CD14-positive monocyte (primary cell): ENCODE results near the gene SELENOO. TPM values are rescaled to one million over a fixed set of nuclear protein-coding genes. Genes with fewer than 3 reads are reported as not detected.

Experiments used
- DNase-seq, 3 donors: peaks; one replicate each; pipeline ENCODE4 v3.0.0-alpha.2; 2011 to 2022
- H2AFZ ChIP-seq: 2 replicates; pipeline ENCODE4 v1.6.0; 2012; ENCODE audit warnings: mild to moderate bottlenecking, low read depth, low read length, inconsistent platforms; ENCODE audit not compliant: insufficient read depth, poor library complexity, severe bottlenecking
- H3K27ac ChIP-seq, 2 donors: 1 replicate in 1 of 2; 2 replicates in 1 of 2; pipeline ENCODE4 v1.5.1; 2012 to 2013; ENCODE audit warnings: low read length in 2 of 2, control low read depth in 1 of 2, inconsistent platforms in 1 of 2, low read depth in 1 of 2, mild to moderate bottlenecking in 1 of 2
- H3K27me3 ChIP-seq, 2 donors: one replicate each; pipeline versions ENCODE4 v1.6.0 to v1.6.1; 2011 to 2013; ENCODE audit warnings: low read length in 2 of 2; ENCODE audit not compliant: control insufficient read depth in 2 of 2, insufficient read depth in 2 of 2
- H3K36me3 ChIP-seq, 2 donors: replicated peaks in 1 of 2; 1 replicate in 1 of 2; 2 replicates in 1 of 2; pipeline versions ENCODE4 v1.5.1 to v1.6.1; 2012 to 2013; ENCODE audit warnings: low read length in 2 of 2, control low read depth in 1 of 2, inconsistent platforms in 1 of 2, mild to moderate bottlenecking in 1 of 2; ENCODE audit not compliant: insufficient read depth in 2 of 2, control insufficient read depth in 1 of 2
- H3K4me1 ChIP-seq, 2 donors: 1 replicate in 1 of 2; 2 replicates in 1 of 2; pipeline versions ENCODE4 v1.5.1 to v1.6.1; 2012 to 2013; ENCODE audit warnings: low read length in 2 of 2, control low read depth in 1 of 2, inconsistent platforms in 1 of 2, mild to moderate bottlenecking in 1 of 2, moderate library complexity in 1 of 2; ENCODE audit not compliant: insufficient read depth in 2 of 2, control insufficient read depth in 1 of 2
- H3K4me2 ChIP-seq: replicated peaks from 2 replicates; pipeline ENCODE3; 2012; ENCODE audit warnings: low read length, moderate library complexity, mild to moderate bottlenecking; ENCODE audit not compliant: poor library complexity, severe bottlenecking; ENCODE audit errors: extremely low read depth
- H3K4me3 ChIP-seq, 3 experiments: fragments of 200-600 bp in 1 of 3; sonication (generic) in 1 of 3; replicated peaks in 1 of 3; 1 replicate in 2 of 3; 2 replicates in 1 of 3; pipeline ENCODE4 v1.5.1; 2011 to 2013; ENCODE audit warnings: low read length in 3 of 3, mild to moderate bottlenecking in 3 of 3, control low read depth in 2 of 3, low read depth in 2 of 3, inconsistent platforms in 1 of 3, moderate library complexity in 1 of 3
- H3K79me2 ChIP-seq: 2 replicates; pipeline ENCODE4 v1.6.0; 2012; ENCODE audit warnings: mild to moderate bottlenecking, control low read depth, inconsistent platforms, low read length, moderate library complexity; ENCODE audit not compliant: insufficient read depth
- H3K9ac ChIP-seq: 2 replicates; pipeline ENCODE4 v1.6.0; 2017; ENCODE audit warnings: low read length, mild to moderate bottlenecking; ENCODE audit not compliant: insufficient read depth, poor library complexity, severe bottlenecking
- H3K9me3 ChIP-seq, 2 donors: replicated peaks in 1 of 2; 1 replicate in 1 of 2; 2 replicates in 1 of 2; pipeline versions ENCODE4 v1.5.1 to v1.6.1; 2012 to 2013; ENCODE audit warnings: low read length in 2 of 2, control low read depth in 1 of 2; ENCODE audit not compliant: control insufficient read depth in 1 of 2, insufficient read depth in 1 of 2
- H4K20me1 ChIP-seq: 2 replicates; pipeline ENCODE4 v1.6.0; 2012; ENCODE audit warnings: mild to moderate bottlenecking, low read length, control low read depth, moderate library complexity; ENCODE audit not compliant: insufficient read depth
- H3K27ac Mint-ChIP-seq, 7 donors: one replicate each; pipeline ENCODE4 v1.8.0; 2020; ENCODE audit warnings: mild to moderate bottlenecking in 7 of 7, mixed read lengths in 7 of 7, moderate library complexity in 6 of 7, inconsistent platforms in 2 of 7
- H3K27me3 Mint-ChIP-seq, 3 donors: one replicate each; pipeline ENCODE4 v1.8.0; 2021 to 2022; ENCODE audit warnings: low read depth in 3 of 3, mild to moderate bottlenecking in 3 of 3, mixed read lengths in 3 of 3, moderate library complexity in 3 of 3, inconsistent platforms in 1 of 3
- H3K36me3 Mint-ChIP-seq, 2 donors: one replicate each; pipeline ENCODE4 v1.8.0; 2020; ENCODE audit warnings: mixed read lengths in 2 of 2, inconsistent platforms in 1 of 2, mild to moderate bottlenecking in 1 of 2
- H3K4me1 Mint-ChIP-seq: one replicate; pipeline ENCODE4 v1.8.0; 2020; ENCODE audit warnings: mild to moderate bottlenecking, mixed read lengths
- H3K4me3 Mint-ChIP-seq, 2 donors: one replicate each; pipeline ENCODE4 v1.8.0; 2020; ENCODE audit warnings: mild to moderate bottlenecking in 2 of 2, mixed read lengths in 2 of 2, moderate library complexity in 1 of 2
- H3K9me3 Mint-ChIP-seq, 7 donors: one replicate each; pipeline ENCODE4 v1.8.0; 2020 to 2022; ENCODE audit warnings: mixed read lengths in 7 of 7, mild to moderate bottlenecking in 6 of 7, moderate library complexity in 6 of 7, inconsistent platforms in 2 of 7
- WGBS: methylation state at CpG from one replicate; pipeline ENCODE4 v1.1.5; 2013; ENCODE audit warnings: missing lambda C conversion rate; ENCODE audit not compliant: insufficient coverage; 5-methylcytosine and 5-hydroxymethylcytosine counted together
- intact Hi-C, 2 donors: fragments of 100-400 bp; cut with micrococcal nuclease; formaldehyde crosslinking; loops; one replicate each; pipeline versions ENCODE4 v1.15.0 to v1.15.1; 2023
- polyA plus RNA-seq, 3 donors: library from polyadenylated mRNA; depleted of rRNA in 1 of 3; unstranded in 2 of 3; stranded (reverse) in 1 of 3; fragments of 300-500 nt in 2 of 3; fragments of >200 nt in 1 of 3; fragmentation: Illumina TruSeq in 2 of 3; gene quantifications; 1 replicate in 2 of 3; 2 replicates in 1 of 3; pipeline ENCODE4 v1.2.3, GENCODE V29; 2012 to 2021
- TF ChIP-seq, protein P1 (sequence below): fragments of 200-600 bp; IDR thresholded peaks from one replicate; pipeline ENCODE4 v1.8.0; 2022; ENCODE audit warnings: antibody characterized with exemption, mild to moderate bottlenecking

SELENOO gene
- polyA plus RNA-seq, 3 donors: 2.7 to 76.9 (median 8.7) TPM

- peak overlapping the region; percentile 54 for H2AFZ ChIP-seq
- no peaks in the 10 kb centered on the region for H3K9me3 ChIP-seq
- Mint-ChIP-seq H3K4me1 (peaks cover 27% of the 10 kb centered on the region), H3K4me3 (peak overlapping the region; percentile 55 to 61), H3K9me3 (peaks cover 2 to 15% (median 8%) of the 10 kb centered on the region in 7 donors), H3K27me3 (peaks cover 25 to 63% (median 36%) of the 10 kb centered on the region in 3 donors), H3K27ac (peak overlapping the region in 4 of 7 donors; percentile 45 to 63 (median 48)), H3K36me3 (peaks cover 6 to 11% of the 10 kb centered on the region in 2 donors)
- peaks cover 8 to 23% of the 10 kb centered on the region in 2 donors for H3K27me3 ChIP-seq
- intact Hi-C loops: loop anchor here in 1 of 2 donors (2.0 to 5.0 kb wide), 2 partner anchors 13 to 34 kb away; no protein-coding TSS in a partner anchor
- WGBS: 31% methylated on average over 26 of the region's 26 CpGs
- peaks cover 13 to 33% of the 10 kb centered on the region in 2 donors for H3K4me1 ChIP-seq
- H3K9ac ChIP-seq: no peak overlapping the region
- H3K4me3 ChIP-seq: peak overlapping the region in 1 of 3 experiments; percentile 32
- peak; percentile 59 to 78 (median 77) for DNase-seq
- H3K4me2 ChIP-seq: peak overlapping the region; percentile 27
- TF ChIP-seq, protein P1, sequence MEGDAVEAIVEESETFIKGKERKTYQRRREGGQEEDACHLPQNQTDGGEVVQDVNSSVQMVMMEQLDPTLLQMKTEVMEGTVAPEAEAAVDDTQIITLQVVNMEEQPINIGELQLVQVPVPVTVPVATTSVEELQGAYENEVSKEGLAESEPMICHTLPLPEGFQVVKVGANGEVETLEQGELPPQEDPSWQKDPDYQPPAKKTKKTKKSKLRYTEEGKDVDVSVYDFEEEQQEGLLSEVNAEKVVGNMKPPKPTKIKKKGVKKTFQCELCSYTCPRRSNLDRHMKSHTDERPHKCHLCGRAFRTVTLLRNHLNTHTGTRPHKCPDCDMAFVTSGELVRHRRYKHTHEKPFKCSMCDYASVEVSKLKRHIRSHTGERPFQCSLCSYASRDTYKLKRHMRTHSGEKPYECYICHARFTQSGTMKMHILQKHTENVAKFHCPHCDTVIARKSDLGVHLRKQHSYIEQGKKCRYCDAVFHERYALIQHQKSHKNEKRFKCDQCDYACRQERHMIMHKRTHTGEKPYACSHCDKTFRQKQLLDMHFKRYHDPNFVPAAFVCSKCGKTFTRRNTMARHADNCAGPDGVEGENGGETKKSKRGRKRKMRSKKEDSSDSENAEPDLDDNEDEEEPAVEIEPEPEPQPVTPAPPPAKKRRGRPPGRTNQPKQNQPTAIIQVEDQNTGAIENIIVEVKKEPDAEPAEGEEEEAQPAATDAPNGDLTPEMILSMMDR: no peak
- no peak overlapping the region for H3K27ac ChIP-seq
- no peaks in the 10 kb centered on the region for H3K79me2 ChIP-seq
- no peaks in the 10 kb centered on the region for H3K36me3 ChIP-seq
- no peaks in the 10 kb centered on the region for H4K20me1 ChIP-seq
These were observed 27.4 kb upstream of the SELENOO start for GRCh38 chr22:50173311-50173982.

DNA sequence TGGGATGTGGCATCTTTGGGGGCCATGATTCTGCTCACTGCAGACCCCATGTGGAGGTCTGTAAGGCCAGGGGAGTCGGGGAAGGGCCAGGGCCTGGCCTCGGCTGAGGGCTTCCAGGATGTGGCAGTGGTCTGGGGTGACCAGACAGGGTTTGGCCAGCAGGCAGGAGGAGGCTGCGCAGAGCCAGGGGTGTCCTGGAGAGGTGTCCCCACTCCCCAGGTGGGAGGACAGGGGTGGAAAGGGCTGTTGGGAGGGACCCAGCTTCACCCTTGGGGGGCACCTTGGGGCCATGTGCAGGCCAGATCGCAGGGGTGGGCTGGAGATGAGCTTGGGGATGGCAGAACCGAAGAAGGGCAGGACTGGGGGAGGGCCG lies 26.8 kb upstream of the SELENOO start:
- WGBS: 98% methylated on average over 6 of the region's 6 CpGs
- peaks cover 20 to 60% (median 32%) of the 10 kb centered on the region in 3 donors for H3K27me3 Mint-ChIP-seq

More for the DNA sequence above, 26.8 kb upstream of the SELENOO start:
- Histone ChIP-seq H3K9ac (no peak overlapping the region), H2AFZ (no peak overlapping the region), H3K27me3 (peaks cover 5 to 18% of the 10 kb centered on the region in 2 donors), H3K36me3 (no peaks in the 10 kb centered on the region), H3K9me3 (no peaks in the 10 kb centered on the region), H3K4me3 (no peak overlapping the region), H3K4me1 (peaks cover 13 to 33% of the 10 kb centered on the region in 2 donors), H3K79me2 (no peaks in the 10 kb centered on the region), H3K27ac (no peak overlapping the region), H4K20me1 (no peaks in the 10 kb centered on the region), H3K4me2 (no peak overlapping the region)
- H3K4me3 Mint-ChIP-seq: no peak overlapping the region
- peaks cover 6 to 8% of the 10 kb centered on the region in 2 donors for H3K36me3 Mint-ChIP-seq
- no peak overlapping the region for H3K27ac Mint-ChIP-seq
- intact Hi-C loops: loop anchor here in 1 of 2 donors (2.0 to 5.0 kb wide), 2 partner anchors 13 to 33 kb away; no protein-coding TSS in a partner anchor
- H3K9me3 Mint-ChIP-seq: peaks cover 2 to 12% (median 8%) of the 10 kb centered on the region in 7 donors
- TF ChIP-seq, protein P1: no peak
- peaks cover 23% of the 10 kb centered on the region for H3K4me1 Mint-ChIP-seq
- DNase-seq: no peak
